GM23248 (cell line): ENCODE measurements around the gene CACHD1. TPM values are rescaled to one million over a fixed set of nuclear protein-coding genes. Genes with fewer than 3 reads are reported as not detected.

Experiments
- DNase-seq: peaks from one replicate; pipeline ENCODE4 v3.0.0-alpha.2; 2015
- H2AFZ ChIP-seq: fragments of 200-600 bp; sonication (generic); 2 replicates; pipeline ENCODE4 v1.6.1; 2016; ENCODE audit warnings: antibody characterized with exemption
- H3F3A ChIP-seq: fragments of 200-600 bp; sonication (generic); 2 replicates; pipeline ENCODE4 v1.6.1; 2016; ENCODE audit warnings: mild to moderate bottlenecking, antibody characterized with exemption, mixed run types; ENCODE audit not compliant: insufficient read depth
- H3K27ac ChIP-seq: fragments of 200-600 bp; sonication (generic); 2 replicates; pipeline ENCODE4 v1.5.1; 2016; ENCODE audit warnings: mild to moderate bottlenecking
- H3K27me3 ChIP-seq: fragments of 200-600 bp; sonication (generic); replicated peaks from 2 replicates; pipeline ENCODE4 v1.6.1; 2016; ENCODE audit warnings: mild to moderate bottlenecking; ENCODE audit not compliant: insufficient read depth
- H3K36me3 ChIP-seq: fragments of 200-600 bp; sonication (generic); 2 replicates; pipeline ENCODE4 v1.6.1; 2016; ENCODE audit warnings: low read depth, mild to moderate bottlenecking
- H3K4me1 ChIP-seq: fragments of 200-600 bp; sonication (generic); 2 replicates; pipeline ENCODE4 v1.6.1; 2016; ENCODE audit warnings: mild to moderate bottlenecking; ENCODE audit not compliant: insufficient read depth
- H3K4me2 ChIP-seq: fragments of 200-600 bp; sonication (generic); one replicate; pipeline ENCODE4 v1.6.1; 2016; ENCODE audit warnings: mild to moderate bottlenecking; ENCODE audit not compliant: unreplicated experiment
- H3K4me3 ChIP-seq: fragments of 200-600 bp; sonication (generic); 2 replicates; pipeline ENCODE4 v1.5.1; 2016; ENCODE audit warnings: mild to moderate bottlenecking
- H3K79me2 ChIP-seq: fragments of 200-600 bp; sonication (generic); 2 replicates; pipeline ENCODE4 v1.6.1; 2016; ENCODE audit warnings: mild to moderate bottlenecking; ENCODE audit not compliant: insufficient read depth
- H3K9ac ChIP-seq: fragments of 200-600 bp; sonication (generic); 2 replicates; pipeline ENCODE4 v1.6.1; 2016; ENCODE audit warnings: mild to moderate bottlenecking
- H3K9me2 ChIP-seq: fragments of 200-600 bp; sonication (generic); 2 replicates; pipeline ENCODE4 v1.6.1; 2016; ENCODE audit warnings: mixed run types, mild to moderate bottlenecking, moderate library complexity; ENCODE audit not compliant: insufficient read depth
- H3K9me3 ChIP-seq: fragments of 200-600 bp; sonication (generic); one replicate; pipeline ENCODE4 v1.6.1; 2017; ENCODE audit warnings: low read depth
- H4K20me1 ChIP-seq: fragments of 200-600 bp; sonication (generic); 2 replicates; pipeline ENCODE4 v1.6.0; 2016; ENCODE audit not compliant: insufficient read depth
- EZH2 ChIP-seq: fragments of 200-600 bp; sonication (generic); IDR thresholded peaks from 2 replicates; pipeline ENCODE4 v1.6.1; 2018; ENCODE audit warnings: antibody characterized with exemption, mild to moderate bottlenecking; ENCODE audit not compliant: insufficient read depth, poor library complexity, severe bottlenecking
- EZH2phosphoT487 ChIP-seq: fragments of 200-600 bp; sonication (generic); IDR thresholded peaks from 2 replicates; pipeline ENCODE4 v1.6.1; 2018; ENCODE audit warnings: antibody characterized with exemption, moderate library complexity, mild to moderate bottlenecking, low read depth; ENCODE audit not compliant: insufficient read depth
- WGBS, 2 experiments: methylation state at CpG; one replicate each; pipeline ENCODE4 v1.1.6; 2015 to 2017; ENCODE audit warnings: low lambda C conversion rate in 2 of 2, low coverage in 1 of 2; ENCODE audit errors: missing lambda C conversion rate in 2 of 2; 5-methylcytosine and 5-hydroxymethylcytosine counted together
- in situ Hi-C: fragments of 300-500 bp; cut with MboI; formaldehyde crosslinking; loops from 2 replicates; pipeline ENCODE4 v1.15.0; 2020
- polyA plus RNA-seq: library from polyadenylated mRNA; unstranded; fragments of >200 nt; fragmentation: Nextera tagmentation; extraction: Ambion mirVana; gene quantifications from 2 replicates; pipeline ENCODE4 v1.2.1, GENCODE V29; 2016
- total RNA-seq: library from RNA; depleted of rRNA; stranded (reverse); fragments of >200 nt; shearing (Covaris generic); gene quantifications from 2 replicates; pipeline ENCODE4 v1.2.3, GENCODE V29; 2014

Gene CACHD1
- total and polyA plus RNA-seq, 2 experiments from 2014 or later: 1.9 to 9.3 TPM

GRCh38 chr1:64540265-64540791, 70.4 kb downstream of the CACHD1 start:
- Histone ChIP-seq H3K4me2 (peak overlapping the region; percentile 82), H3K9me3 (no peaks in the 10 kb centered on the region), H3K27me3 (no peaks in the 10 kb centered on the region), H3K4me1 (peaks cover 20% of the 10 kb centered on the region), H3K36me3 (no peaks in the 10 kb centered on the region), H2AFZ (peak overlapping the region; percentile 78), H3K27ac (peak overlapping the region; percentile 44), H3K79me2 (no peaks in the 10 kb centered on the region), H3F3A (peaks cover 13% of the 10 kb centered on the region), H3K9me2 (no peaks in the 10 kb centered on the region), H3K4me3 (peak overlapping the region; percentile 69), H4K20me1 (no peaks in the 10 kb centered on the region), H3K9ac (peak overlapping the region; percentile 36)
- in situ Hi-C loops: no loop called here
- no peak for TF ChIP-seq EZH2
- whole genome bisulfite sequencing, 2 experiments: 1 to 3% methylated on average over 6 of the region's 6 CpGs
- peak; percentile 67 for DNase-seq

GRCh38 chr1:64542118-64542517, 72.2 kb downstream of the CACHD1 start:
- no peaks in the 10 kb centered on the region for H3K27me3 ChIP-seq

GRCh38 chr1:64543831-64544230, 73.9 kb downstream of the CACHD1 start:
- in situ Hi-C loops: no loop called here
- H3K9ac ChIP-seq: no peak overlapping the region
- H3K27me3 ChIP-seq: no peaks in the 10 kb centered on the region
- peaks cover 13% of the 10 kb centered on the region for H3F3A ChIP-seq
- H3K4me2 ChIP-seq: no peak overlapping the region
- DNase-seq: no peak
- peaks cover 24% of the 10 kb centered on the region for H3K4me1 ChIP-seq
- no peaks in the 10 kb centered on the region for H3K9me3 ChIP-seq
- no peak overlapping the region for H3K4me3 ChIP-seq
- H2AFZ ChIP-seq: no peak overlapping the region
- no peaks in the 10 kb centered on the region for H3K9me2 ChIP-seq
- H3K79me2 ChIP-seq: no peaks in the 10 kb centered on the region
- WGBS, 2 experiments: 31 to 34% methylated on average over 4 of the region's 4 CpGs
- no peak for TF ChIP-seq EZH2phosphoT487
- no peak for TF ChIP-seq EZH2
- H3K36me3 ChIP-seq: no peaks in the 10 kb centered on the region
- H4K20me1 ChIP-seq: no peaks in the 10 kb centered on the region
- no peak overlapping the region for H3K27ac ChIP-seq

More at GRCh38 chr1:64542118-64542517, 72.2 kb downstream of the CACHD1 start:
- Histone ChIP-seq H3K4me1 (peaks cover 24% of the 10 kb centered on the region), H2AFZ (no peak overlapping the region), H3K9ac (no peak overlapping the region), H3F3A (peaks cover 13% of the 10 kb centered on the region), H3K9me2 (no peaks in the 10 kb centered on the region), H3K27ac (no peak overlapping the region), H4K20me1 (no peaks in the 10 kb centered on the region), H3K36me3 (no peaks in the 10 kb centered on the region), H3K79me2 (no peaks in the 10 kb centered on the region), H3K9me3 (no peaks in the 10 kb centered on the region), H3K4me3 (no peak overlapping the region), H3K4me2 (no peak overlapping the region)
- in situ Hi-C loops: no loop called here
- TF ChIP-seq EZH2 (no peak), EZH2phosphoT487 (no peak)
- whole genome bisulfite sequencing, 2 experiments: 87 to 91% methylated on average over 4 of the region's 4 CpGs
- DNase-seq: no peak

- H3K9me3 ChIP-seq: no peaks in the 10 kb centered on the region
- H3K4me2 ChIP-seq: no peak overlapping the region
- DNase-seq: peak; percentile 9
- H3K4me3 ChIP-seq: no peak overlapping the region
- no peak overlapping the region for H3K9ac ChIP-seq
- H3K27ac ChIP-seq: no peak overlapping the region
- H3K9me2 ChIP-seq: no peaks in the 10 kb centered on the region
- 61 to 64% methylated on average over 6 of the region's 6 CpGs for WGBS, 2 experiments
- no peaks in the 10 kb centered on the region for H4K20me1 ChIP-seq
- no peak overlapping the region for H2AFZ ChIP-seq
- in situ Hi-C loops: no loop called here
- H3F3A ChIP-seq: peaks cover 12% of the 10 kb centered on the region
- no peaks in the 10 kb centered on the region for H3K36me3 ChIP-seq
- no peak for TF ChIP-seq EZH2phosphoT487
- TF ChIP-seq EZH2: no peak
- no peaks in the 10 kb centered on the region for H3K27me3 ChIP-seq
- H3K79me2 ChIP-seq: no peaks in the 10 kb centered on the region
- H3K4me1 ChIP-seq: peaks cover 14% of the 10 kb centered on the region; the same call in 1 of the 2 replicates
These were observed 75.4 kb downstream of the CACHD1 start for GRCh38 chr1:64545118-64545843.
